KOPT-K1 (cell line): ENCODE data around the gene ZSCAN16.

Experiments
- H3K27ac ChIP-seq: fragments of 200-600 bp; sonication (generic); 2 replicates; pipeline ENCODE4 v1.5.1; 2016; ENCODE audit warnings: antibody characterized with exemption, mild to moderate bottlenecking, low read depth, low read length; ENCODE audit not compliant: poor library complexity, severe bottlenecking
- H3K36me3 ChIP-seq: fragments of 200-600 bp; sonication (generic); 2 replicates; pipeline ENCODE4 v1.5.1; 2017; ENCODE audit warnings: antibody characterized with exemption, mild to moderate bottlenecking, low read length, moderate library complexity; ENCODE audit not compliant: insufficient read depth
- H3K9me3 ChIP-seq: fragments of 200-600 bp; sonication (generic); 2 replicates; pipeline ENCODE4 v1.5.1; 2017; ENCODE audit warnings: antibody characterized with exemption, low read length, mild to moderate bottlenecking; ENCODE audit not compliant: insufficient read depth, poor library complexity, severe bottlenecking

ZSCAN16 gene

DNA sequence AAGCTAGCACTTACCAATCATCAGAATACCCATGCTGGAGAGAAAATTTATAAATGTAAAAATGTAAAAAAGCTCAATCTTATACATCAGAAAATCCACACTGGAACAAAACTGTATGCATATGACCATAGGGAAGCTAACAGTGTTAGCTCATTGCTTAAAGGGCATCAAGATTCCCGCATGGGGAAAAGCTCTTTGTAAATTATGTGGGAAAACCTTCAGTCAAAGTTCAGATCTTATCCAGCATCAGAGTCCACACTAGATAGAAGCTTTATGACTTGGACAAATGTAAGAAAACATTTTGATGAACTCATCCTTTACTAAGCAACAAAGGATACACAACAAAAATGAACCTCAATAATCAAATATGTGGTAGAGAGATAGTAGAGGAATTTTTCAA is 52.0 kb downstream of the ZSCAN16 start:
- no peak overlapping the region for H3K27ac ChIP-seq
- no peaks in the 10 kb centered on the region for H3K9me3 ChIP-seq
- H3K36me3 ChIP-seq, result no peaks in the 10 kb centered on the region
